Loucy (cell line): ENCODE data around the gene ARHGEF35.
"Not testable (repeated sequence)": the region's sequence is repeated elsewhere in the genome, so short reads cannot be mapped to it uniquely, and the experiment has no call there.

ENCODE experiments used
- EZH2phosphoT487 ChIP-seq: fragments of 200-600 bp; IDR thresholded peaks from 2 replicates; pipeline ENCODE4 v1.6.1; 2018; ENCODE audit warnings: antibody characterized with exemption, mild to moderate bottlenecking, moderate library complexity, borderline replicate concordance
- TF ChIP-seq, protein P1 (sequence below): fragments of 200-600 bp; sonication (generic); conservative IDR thresholded peaks from 2 replicates; pipeline ENCODE4 v1.5.1; 2014; ENCODE audit warnings: mild to moderate bottlenecking, antibody characterized with exemption, low read length

DNA sequence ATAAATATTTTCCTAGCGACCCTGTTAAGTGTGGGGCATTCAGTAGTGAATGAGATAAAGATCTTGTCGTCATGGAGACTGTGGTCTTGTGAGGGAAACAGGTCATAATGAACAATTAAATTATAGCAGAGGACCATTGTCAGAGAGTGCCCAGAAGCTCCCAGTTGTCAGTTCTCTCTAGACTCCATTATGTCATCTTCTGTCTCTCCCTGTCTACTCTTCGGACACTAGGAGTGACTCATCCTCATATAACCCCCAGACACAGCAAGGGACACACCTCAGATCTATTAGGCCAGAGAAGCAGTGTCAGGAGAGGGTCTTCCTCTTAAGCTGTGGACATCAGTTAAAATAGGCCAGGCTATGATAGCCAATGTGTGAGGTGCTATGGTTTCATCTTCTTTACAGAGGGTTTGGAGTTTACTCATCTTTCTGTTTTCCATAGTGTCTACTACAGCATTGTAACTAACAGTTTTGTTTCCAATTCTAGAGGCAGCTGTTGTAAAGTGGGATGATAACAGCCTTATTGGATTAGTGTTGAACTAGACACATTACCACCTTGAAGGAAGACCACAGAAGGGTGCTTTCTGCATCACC lies 7.0 kb downstream of the ARHGEF35 start:
- TF ChIP-seq, protein P1, sequence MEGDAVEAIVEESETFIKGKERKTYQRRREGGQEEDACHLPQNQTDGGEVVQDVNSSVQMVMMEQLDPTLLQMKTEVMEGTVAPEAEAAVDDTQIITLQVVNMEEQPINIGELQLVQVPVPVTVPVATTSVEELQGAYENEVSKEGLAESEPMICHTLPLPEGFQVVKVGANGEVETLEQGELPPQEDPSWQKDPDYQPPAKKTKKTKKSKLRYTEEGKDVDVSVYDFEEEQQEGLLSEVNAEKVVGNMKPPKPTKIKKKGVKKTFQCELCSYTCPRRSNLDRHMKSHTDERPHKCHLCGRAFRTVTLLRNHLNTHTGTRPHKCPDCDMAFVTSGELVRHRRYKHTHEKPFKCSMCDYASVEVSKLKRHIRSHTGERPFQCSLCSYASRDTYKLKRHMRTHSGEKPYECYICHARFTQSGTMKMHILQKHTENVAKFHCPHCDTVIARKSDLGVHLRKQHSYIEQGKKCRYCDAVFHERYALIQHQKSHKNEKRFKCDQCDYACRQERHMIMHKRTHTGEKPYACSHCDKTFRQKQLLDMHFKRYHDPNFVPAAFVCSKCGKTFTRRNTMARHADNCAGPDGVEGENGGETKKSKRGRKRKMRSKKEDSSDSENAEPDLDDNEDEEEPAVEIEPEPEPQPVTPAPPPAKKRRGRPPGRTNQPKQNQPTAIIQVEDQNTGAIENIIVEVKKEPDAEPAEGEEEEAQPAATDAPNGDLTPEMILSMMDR = not testable (repeated sequence)
- not testable (repeated sequence) for TF ChIP-seq EZH2phosphoT487
